ENCODE results near the gene RFFL.

Gene RFFL

DNA sequence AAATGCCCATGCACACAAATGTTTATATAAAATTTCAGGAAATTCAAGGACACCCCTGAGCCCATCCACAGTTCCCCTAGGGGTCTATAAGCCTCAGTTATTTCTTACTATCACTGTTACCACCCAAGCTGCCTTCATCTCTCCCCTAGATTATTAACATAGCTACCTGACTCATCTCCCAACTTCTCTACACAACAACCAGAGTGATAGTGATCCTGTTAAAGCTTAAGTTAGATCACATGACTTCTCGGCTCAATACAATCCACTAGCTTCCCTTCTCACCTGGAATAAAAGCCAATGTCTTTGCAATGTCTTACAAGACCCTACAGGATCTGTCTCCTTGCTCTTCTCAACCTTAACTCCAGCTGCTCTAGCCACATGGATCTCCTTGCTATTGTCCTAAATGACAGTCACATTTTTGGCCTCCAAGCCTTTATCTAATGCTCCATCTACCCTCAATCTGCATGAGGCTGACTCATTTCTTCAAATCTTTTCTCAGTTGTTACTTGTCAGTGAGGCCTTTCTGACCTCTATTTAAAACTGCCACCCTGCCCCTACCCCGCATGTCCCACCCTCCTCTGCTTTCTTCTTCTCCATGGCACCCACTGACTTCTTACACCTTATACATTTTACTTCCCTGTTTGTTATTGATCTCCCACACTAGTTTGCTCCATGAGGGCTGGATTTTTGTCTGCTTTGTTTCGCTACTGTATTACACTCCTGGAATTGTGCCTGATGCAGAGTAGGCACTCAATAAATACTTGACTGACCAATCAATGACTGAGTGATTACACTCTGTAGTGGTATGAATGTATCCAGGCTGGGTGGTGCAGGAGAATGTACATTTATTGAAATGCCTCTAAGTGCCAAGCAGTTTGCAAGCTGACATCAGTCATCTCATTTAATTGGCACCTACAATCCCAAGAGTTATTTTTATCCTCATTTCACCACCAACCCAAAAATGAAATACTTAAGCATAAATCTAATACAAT, 88.4 kb downstream of the RFFL start:
- in situ Hi-C loops (cut with HindIII; ENCODE audit: low pct_ligation_motif_present, low sequenced_read_pairs), result no loop called here
- DNase-seq, result no peak
- H3K27me3 ChIP-seq (replicated peaks), result no peaks in the 10 kb centered on the region
- H3K36me3 ChIP-seq (replicated peaks), result no peaks in the 10 kb centered on the region
- TF ChIP-seq CTCF (IDR thresholded peaks at IDR 0.05; ENCODE audit: low read depth, low read length, missing control alignments), result no peak
- H3K4me3 ChIP-seq (ENCODE audit: low read depth, low read length), result no peak overlapping the region
- no peak overlapping the region for H3K27ac ChIP-seq

DNA sequence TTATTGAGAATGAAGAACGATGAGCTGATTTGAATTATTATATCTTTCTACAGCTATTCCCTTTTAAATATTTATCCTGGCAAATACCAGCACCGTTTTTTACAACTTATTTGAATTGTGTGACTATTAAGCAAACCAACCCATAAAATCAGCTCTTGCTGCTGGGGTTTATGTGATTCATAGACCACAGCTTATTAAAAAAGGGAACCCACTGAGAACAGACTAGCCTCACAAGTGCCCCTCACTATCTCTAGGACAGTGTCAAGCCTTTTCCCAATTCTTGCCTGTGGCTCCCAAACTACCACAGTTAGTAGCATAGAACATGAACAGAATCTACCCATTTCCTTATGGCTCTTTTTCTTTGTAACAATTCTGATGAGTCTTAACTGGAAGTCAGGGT, 89.3 kb downstream of the RFFL start:
- TF ChIP-seq CTCF (IDR thresholded peaks at IDR 0.05; ENCODE audit: low read depth, low read length, missing control alignments), result no peak
- no peak for DNase-seq
- in situ Hi-C loops (cut with HindIII; ENCODE audit: low pct_ligation_motif_present, low sequenced_read_pairs), result no loop called here
- H3K36me3 ChIP-seq (replicated peaks), result no peaks in the 10 kb centered on the region
- H3K27ac ChIP-seq, result no peak overlapping the region
- no peak overlapping the region for H3K4me3 ChIP-seq (ENCODE audit: low read depth, low read length)
- H3K27me3 ChIP-seq (replicated peaks), result no peaks in the 10 kb centered on the region

DNA sequence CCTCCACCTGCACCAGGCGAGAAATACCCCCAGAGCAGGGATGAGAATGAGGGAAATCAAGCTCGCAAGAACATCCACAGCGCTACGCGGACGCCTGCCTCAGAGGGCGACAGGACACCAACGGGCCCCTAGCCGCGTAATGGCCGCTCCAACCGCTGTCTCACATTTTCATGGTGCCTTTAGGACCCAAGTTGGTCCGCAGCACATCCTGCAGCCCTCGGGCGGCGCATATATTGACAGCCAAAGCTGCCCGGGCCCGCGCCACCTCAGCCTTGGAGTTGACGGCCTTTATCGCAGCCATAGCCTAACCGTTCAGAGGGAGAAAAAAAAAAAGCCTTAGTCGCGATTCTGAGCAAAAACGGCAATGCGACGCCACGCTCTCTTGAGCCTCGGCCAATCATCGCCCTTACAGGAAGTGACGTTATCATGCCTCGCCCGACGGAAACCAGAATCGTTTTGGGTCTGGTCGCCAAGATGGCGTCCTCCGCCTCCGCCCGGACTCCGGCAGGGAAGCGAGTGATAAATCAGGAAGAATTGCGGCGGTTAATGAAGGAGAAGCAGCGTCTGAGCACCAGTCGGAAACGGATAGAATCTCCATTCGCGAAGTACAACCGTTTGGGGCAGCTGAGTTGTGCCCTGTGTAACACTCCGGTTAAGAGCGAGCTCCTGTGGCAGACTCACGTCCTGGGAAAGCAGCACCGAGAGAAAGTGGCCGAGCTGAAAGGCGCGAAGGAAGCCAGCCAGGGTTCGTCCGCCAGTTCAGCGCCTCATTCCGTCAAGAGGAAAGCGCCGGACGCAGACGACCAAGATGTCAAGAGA, 102.2 kb downstream of the RFFL start, which contains the start of the genes CCT6B and ZNF830:
CCT6B (minus strand) TSS at position 368 of the 819 bp plus-strand sequence; CDS start at position 301, 67 bp downstream.
ZNF830 (plus strand) TSS at position 448 of the 819 bp plus-strand sequence; CDS start at position 475, 27 bp downstream.
- Histone ChIP-seq H3K27ac (peak within 1 kb of the TSS; percentile 93), H3K27me3 (replicated peaks) (no peaks in the 10 kb centered on the region), H3K4me3 (ENCODE audit: low read depth, low read length) (peak within 1 kb of the TSS; percentile 98), H3K36me3 (replicated peaks) (no peaks in the 10 kb centered on the region)
- in situ Hi-C loops (cut with HindIII; ENCODE audit: low pct_ligation_motif_present, low sequenced_read_pairs), result no loop called here
- no peak for TF ChIP-seq CTCF (IDR thresholded peaks at IDR 0.05; ENCODE audit: low read depth, low read length, missing control alignments)
- DNase-seq, result peak; percentile 93

- Histone ChIP-seq H3K27me3 (replicated peaks) (no peaks in the 10 kb centered on the region), H3K36me3 (replicated peaks) (no peaks in the 10 kb centered on the region), H3K27ac (no peak overlapping the region), H3K4me3 (ENCODE audit: low read depth, low read length) (no peak overlapping the region)
- no peak for TF ChIP-seq CTCF (IDR thresholded peaks at IDR 0.05; ENCODE audit: low read depth, low read length, missing control alignments)
- DNase-seq, result no peak
- in situ Hi-C loops (cut with HindIII; ENCODE audit: low pct_ligation_motif_present, low sequenced_read_pairs), result no loop called here
Measured at GRCh38 chr17:34958438-34958837, 105.1 kb downstream of the RFFL start.

Measured in brain microvascular endothelial cell (primary cell).